Kidney epithelial cell (primary cell): Measurements from ENCODE around the gene KIF2C. TPM values are rescaled to one million over a fixed set of nuclear protein-coding genes. Genes with fewer than 3 reads are reported as not detected.

Source experiments
- DNase-seq: peaks from one replicate; pipeline ENCODE4 v3.0.0-alpha.2; 2010; ENCODE audit warnings: low read depth
- H3K27me3 ChIP-seq: 2 replicates; pipeline ENCODE4 v1.6.0; 2011; ENCODE audit warnings: low read length; ENCODE audit not compliant: control insufficient read depth, insufficient read depth
- H3K36me3 ChIP-seq: 2 replicates; pipeline ENCODE4 v1.5.1; 2011; ENCODE audit warnings: low read length; ENCODE audit not compliant: control insufficient read depth, insufficient read depth
- H3K4me3 ChIP-seq: 2 replicates; pipeline ENCODE4 v1.5.1; 2011; ENCODE audit warnings: low read depth, mild to moderate bottlenecking, control low read depth, low read length
- CTCF ChIP-seq: IDR thresholded peaks from 2 replicates; pipeline ENCODE4 v1.5.1; 2011; ENCODE audit warnings: mild to moderate bottlenecking, moderate library complexity, low read length, control low read depth, inconsistent platforms; ENCODE audit not compliant: insufficient read depth, poor library complexity, severe bottlenecking
- total RNA-seq: library from RNA; depleted of rRNA; stranded (reverse); fragments of >200 nt; gene quantifications from 2 replicates; pipeline ENCODE4 v1.2.3, GENCODE V29; 2015

The KIF2C gene
- total RNA-seq, 1 donor from 2014 or later: 9.5 TPM

- no peak for TF ChIP-seq CTCF
- DNase-seq: no peak
- Histone ChIP-seq H3K36me3 (no peaks in the 10 kb centered on the region), H3K27me3 (no peaks in the 10 kb centered on the region), H3K4me3 (peak overlapping the region; percentile 1)
Measured at GRCh38 chr1:44785501-44786137, 46.0 kb downstream of the KIF2C start.

GRCh38 chr1:44786138-44786840, 46.7 kb downstream of the KIF2C start:
- TF ChIP-seq CTCF: peak; percentile 100
- no peak for DNase-seq
- Histone ChIP-seq H3K36me3 (no peaks in the 10 kb centered on the region), H3K27me3 (no peaks in the 10 kb centered on the region), H3K4me3 (peak overlapping the region; percentile 25)

GRCh38 chr1:44786841-44787426, 47.3 kb downstream of the KIF2C start:
- Histone ChIP-seq H3K4me3 (no peak overlapping the region), H3K36me3 (no peaks in the 10 kb centered on the region), H3K27me3 (no peaks in the 10 kb centered on the region)
- TF ChIP-seq CTCF: no peak
- no peak for DNase-seq

- TF ChIP-seq CTCF: no peak
- no peak overlapping the region for H3K4me3 ChIP-seq
Measured at GRCh38 chr1:44787506-44787905, 47.9 kb downstream of the KIF2C start.

GRCh38 chr1:44788120-44788860, 48.7 kb downstream of the KIF2C start, which contains the start of gene BEST4:
Gene BEST4 (minus strand): TSS chr1:44788170. CDS start chr1:44787705, 465 bp downstream.
- no peaks in the 10 kb centered on the region for H3K27me3 ChIP-seq
- H3K4me3 ChIP-seq: no peak within 1 kb of the TSS
- no peaks in the 10 kb centered on the region for H3K36me3 ChIP-seq
- no peak for DNase-seq
- TF ChIP-seq CTCF: no peak

More at GRCh38 chr1:44787506-44787905, 47.9 kb downstream of the KIF2C start:
- DNase-seq: no peak
- no peaks in the 10 kb centered on the region for H3K27me3 ChIP-seq
- H3K36me3 ChIP-seq: no peaks in the 10 kb centered on the region
